GM13976 (cell line): ENCODE data around the gene FAM107B.
"Not testable (repeated sequence)": the region's sequence is repeated elsewhere in the genome, so short reads cannot be mapped to it uniquely, and the experiment has no call there.

Source experiments
- DNase-seq: peaks from one replicate; pipeline ENCODE4 v3.0.0; 2012; ENCODE audit warnings: low spot score
- in situ Hi-C: fragments of 300-500 bp; cut with MboI; formaldehyde crosslinking; loops from one replicate; pipeline ENCODE4 v1.12.0; 2022; ENCODE audit warnings: low sequenced_read_pairs, mixed read lengths, inconsistent platforms; ENCODE audit not compliant: unreplicated experiment
- TF ChIP-seq, protein P1 (sequence below): IDR thresholded peaks from 2 replicates; pipeline ENCODE4 v1.5.1; 2012; ENCODE audit warnings: borderline replicate concordance, mild to moderate bottlenecking; ENCODE audit not compliant: insufficient read depth; ENCODE audit errors: extremely low read depth, missing control alignments, control extremely low read depth

The FAM107B gene

DNA sequence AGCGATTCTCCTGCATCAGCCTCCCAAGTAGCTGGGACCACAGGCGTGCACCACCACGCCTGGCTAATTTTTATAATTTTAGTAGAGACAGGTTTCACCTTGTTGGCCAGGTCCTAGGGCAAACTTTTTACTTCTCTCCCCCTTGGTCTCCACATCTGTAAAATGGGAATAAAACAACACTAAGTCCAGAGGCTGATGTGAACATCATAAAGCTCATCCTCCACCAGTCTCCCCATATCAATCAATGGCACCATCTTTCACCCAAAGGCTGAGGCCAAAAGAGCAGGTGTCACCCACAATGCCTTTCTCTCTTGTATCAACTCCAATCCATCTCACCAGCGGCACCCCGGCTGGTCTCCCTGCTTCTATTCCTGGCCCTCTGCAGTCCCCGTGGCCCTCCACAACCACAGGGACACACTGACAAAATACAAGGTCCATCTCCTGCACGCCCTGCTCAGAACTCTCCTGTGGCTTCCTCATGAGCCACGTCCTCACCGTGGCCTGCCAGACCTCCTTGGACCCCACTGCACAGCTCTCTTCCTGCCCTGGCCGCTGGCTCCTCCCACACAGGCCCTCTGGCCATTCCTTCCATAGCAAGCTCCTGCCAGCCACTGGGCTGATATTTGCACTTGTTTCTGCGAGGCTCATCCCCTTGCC is 179.0 kb downstream of the FAM107B start:
- TF ChIP-seq, protein P1, sequence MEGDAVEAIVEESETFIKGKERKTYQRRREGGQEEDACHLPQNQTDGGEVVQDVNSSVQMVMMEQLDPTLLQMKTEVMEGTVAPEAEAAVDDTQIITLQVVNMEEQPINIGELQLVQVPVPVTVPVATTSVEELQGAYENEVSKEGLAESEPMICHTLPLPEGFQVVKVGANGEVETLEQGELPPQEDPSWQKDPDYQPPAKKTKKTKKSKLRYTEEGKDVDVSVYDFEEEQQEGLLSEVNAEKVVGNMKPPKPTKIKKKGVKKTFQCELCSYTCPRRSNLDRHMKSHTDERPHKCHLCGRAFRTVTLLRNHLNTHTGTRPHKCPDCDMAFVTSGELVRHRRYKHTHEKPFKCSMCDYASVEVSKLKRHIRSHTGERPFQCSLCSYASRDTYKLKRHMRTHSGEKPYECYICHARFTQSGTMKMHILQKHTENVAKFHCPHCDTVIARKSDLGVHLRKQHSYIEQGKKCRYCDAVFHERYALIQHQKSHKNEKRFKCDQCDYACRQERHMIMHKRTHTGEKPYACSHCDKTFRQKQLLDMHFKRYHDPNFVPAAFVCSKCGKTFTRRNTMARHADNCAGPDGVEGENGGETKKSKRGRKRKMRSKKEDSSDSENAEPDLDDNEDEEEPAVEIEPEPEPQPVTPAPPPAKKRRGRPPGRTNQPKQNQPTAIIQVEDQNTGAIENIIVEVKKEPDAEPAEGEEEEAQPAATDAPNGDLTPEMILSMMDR: no peak
- in situ Hi-C loops: no loop called here
- no peak for DNase-seq

DNA sequence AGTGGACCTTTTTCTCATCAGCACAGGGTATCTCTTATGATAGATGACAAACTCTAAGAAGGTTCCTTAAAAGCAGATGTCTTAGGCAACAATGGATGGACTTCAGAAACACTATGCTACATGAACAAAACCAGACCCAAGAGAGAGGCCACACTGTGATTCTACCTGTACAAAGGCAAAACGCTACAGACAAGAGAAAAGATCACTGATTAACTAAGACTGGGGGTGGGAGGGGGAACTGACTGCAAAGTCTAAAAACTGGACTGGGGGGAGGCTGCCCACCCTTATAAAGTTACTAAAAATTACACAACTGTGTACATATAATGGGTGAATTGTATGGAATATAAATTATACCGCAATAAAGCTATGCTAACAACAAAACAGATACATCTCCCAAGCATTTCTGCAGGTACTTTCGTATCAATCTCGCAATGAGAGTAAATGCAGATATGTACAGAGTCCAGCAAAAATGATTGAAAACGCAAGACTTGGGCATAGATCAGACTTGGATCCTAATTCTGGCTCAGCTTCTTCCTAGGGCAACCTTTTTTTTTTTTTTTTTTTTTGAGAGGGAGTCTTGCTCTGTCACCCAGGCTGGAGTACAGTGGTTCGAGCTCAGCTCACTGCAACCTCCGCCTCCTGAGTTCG is 179.7 kb downstream of the FAM107B start:
- DNase-seq: no peak
- TF ChIP-seq, protein P1: no peak
- in situ Hi-C loops: no loop called here

DNA sequence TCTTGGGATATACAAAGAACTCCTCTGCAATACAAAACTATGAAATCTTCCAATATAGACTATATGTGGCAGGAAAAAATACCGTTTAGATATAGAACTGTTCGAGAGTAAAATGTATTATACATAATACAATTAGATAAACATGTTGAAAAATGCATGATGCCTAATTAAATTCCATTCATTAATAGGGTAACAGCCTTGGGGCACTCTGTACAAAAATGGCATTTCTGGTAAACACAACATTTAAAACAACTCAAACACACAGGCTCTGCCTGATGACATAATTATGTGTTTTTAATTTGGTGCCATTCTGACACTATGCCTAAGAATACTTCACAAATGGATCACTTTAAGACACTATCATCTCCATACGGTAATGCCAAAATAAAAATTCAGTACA is 180.9 kb downstream of the FAM107B start:
- DNase-seq: no peak
- TF ChIP-seq, protein P1: no peak
- in situ Hi-C loops: no loop called here

DNA sequence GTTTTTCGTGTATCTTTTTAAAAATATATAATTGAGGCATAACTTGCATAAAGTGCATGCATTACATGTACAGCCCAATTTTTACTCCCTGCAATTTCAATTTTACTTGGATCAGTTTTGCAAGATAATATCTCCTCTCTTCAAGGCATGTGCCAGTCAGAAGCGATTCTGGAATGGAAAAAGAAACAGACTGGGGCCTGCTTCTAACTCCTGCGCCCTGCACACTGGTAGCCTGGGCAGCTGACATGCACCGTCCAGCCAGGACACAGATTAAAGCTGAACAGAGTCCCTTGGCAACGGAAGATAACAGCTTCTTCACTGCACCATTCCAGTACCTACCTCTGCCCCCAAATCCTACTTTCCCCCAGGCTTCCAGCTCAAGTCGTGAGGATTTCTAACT is 182.1 kb downstream of the FAM107B start:
- DNase-seq: no peak
- in situ Hi-C loops: no loop called here
- TF ChIP-seq, protein P1: no peak

DNA sequence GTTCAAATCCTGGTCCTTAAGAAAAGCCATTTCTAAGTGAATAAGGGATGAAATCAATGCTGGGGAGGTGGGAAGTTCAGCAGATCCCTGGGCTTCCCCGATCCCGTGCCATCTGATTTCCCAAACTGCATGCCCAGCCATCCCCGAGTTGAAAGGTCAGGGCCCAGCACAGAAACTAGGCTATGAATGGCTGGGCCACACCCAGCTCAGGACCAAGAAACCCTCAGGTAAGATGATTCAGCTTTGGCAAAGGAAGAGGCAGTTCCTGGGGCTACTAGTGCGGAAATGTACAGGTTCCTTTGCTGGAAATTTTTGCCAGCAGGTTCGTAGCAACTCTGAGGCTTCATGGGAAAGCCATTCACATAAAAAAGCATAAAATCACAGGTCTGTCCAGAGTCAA is 182.7 kb downstream of the FAM107B start:
- DNase-seq: no peak
- TF ChIP-seq, protein P1: no peak
- in situ Hi-C loops: no loop called here

DNA sequence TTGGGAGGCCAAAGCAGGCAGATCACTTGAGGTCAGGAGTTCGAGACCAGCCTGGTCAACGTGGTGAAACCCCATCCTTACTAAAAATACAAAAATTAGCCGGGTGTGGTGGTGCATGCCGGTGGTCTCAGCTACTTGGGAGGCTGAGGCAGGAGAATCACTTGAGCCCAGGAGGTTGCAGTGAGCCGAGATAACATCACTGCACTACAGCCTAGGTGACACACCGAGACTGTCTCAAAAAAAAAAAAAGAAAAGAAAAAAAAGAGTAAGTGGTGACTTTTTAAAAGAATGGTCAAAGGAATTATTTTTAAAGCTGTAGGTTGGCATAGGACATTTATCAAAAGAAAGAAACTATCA is 185.8 kb downstream of the FAM107B start:
- DNase-seq, in situ Hi-C loops: not testable (repeated sequence)

DNA sequence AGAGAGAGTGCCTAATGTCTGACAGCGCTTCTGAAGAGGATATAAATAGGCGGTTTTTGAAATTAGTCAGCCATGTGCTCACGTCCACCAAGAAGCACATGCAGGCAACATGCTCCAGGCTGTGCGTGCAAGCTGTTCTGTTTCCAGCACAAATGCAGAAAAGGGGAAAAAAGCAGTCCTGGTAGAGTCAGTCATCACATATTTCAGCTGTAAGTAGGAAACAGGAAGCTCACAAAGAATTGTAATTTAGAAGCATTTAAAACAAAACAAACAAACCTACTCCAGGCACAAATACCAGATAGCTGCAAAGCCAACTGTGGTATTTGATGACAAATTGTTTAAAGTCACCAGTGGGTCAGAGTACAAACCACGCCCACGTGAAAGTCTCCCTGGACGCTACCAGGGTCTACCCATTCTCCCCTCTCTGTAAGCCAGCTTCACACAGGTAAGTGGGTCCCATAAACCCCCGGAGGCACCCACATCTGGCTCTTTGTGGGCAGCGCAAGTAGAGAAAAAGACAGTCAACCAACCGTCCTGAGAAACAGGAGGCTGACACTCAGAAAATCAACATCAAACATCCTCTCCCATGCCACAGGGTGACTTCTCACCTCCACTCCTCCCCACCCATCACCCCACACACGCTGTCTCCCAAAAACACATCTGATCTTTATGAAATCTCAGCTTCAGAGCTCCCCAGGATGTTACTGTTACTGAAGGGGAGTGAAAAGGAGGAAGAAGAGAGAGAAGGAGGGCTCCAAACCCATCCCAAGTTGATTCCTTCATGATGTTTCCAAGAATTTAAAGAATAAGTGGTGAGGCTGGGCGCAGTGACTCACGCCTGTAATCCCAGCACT is 186.4 kb downstream of the FAM107B start:
- in situ Hi-C loops: no loop called here
- TF ChIP-seq, protein P1: no peak
- DNase-seq: peak; percentile 63
